Lung (tissue), 12 donors: Measurements from ENCODE around the gene CCDC137. TPM values are rescaled to one million over a fixed set of nuclear protein-coding genes. Genes with fewer than 3 reads are reported as not detected.

Experiments used
- ATAC-seq: fragments of 200-7000 bp; cut with Tn5 transposase; one replicate; pipeline ENCODE4 v1.9.1; 2020; ENCODE audit warnings: moderate number of reproducible peaks; ENCODE audit not compliant: insufficient read depth, low FRiP score
- DNase-seq, 3 donors: peaks; one replicate each; pipeline ENCODE4 v3.0.0-alpha.2; 2013 to 2017
- H3K27ac ChIP-seq, 2 donors: one replicate each; pipeline ENCODE4 v1.5.1; 2013; ENCODE audit warnings: mild to moderate bottlenecking in 2 of 2, moderate library complexity in 2 of 2, control low read depth in 1 of 2, inconsistent platforms in 1 of 2, low read depth in 1 of 2, low read length in 1 of 2
- H3K27me3 ChIP-seq, 3 donors: one replicate each; pipeline ENCODE4 v1.5.1; 2013; ENCODE audit warnings: low read length in 2 of 3; ENCODE audit not compliant: control insufficient read depth in 3 of 3, insufficient read depth in 3 of 3
- H3K36me3 ChIP-seq, 4 donors: one replicate each; pipeline ENCODE4 v1.5.1; 2013; ENCODE audit warnings: low read length in 4 of 4, mild to moderate bottlenecking in 1 of 4, moderate library complexity in 1 of 4; ENCODE audit not compliant: control insufficient read depth in 4 of 4, insufficient read depth in 4 of 4
- H3K4me1 ChIP-seq, 5 donors: one replicate each; pipeline ENCODE4 v1.5.1; 2013; ENCODE audit warnings: low read length in 5 of 5, mild to moderate bottlenecking in 2 of 5, moderate library complexity in 1 of 5; ENCODE audit not compliant: control insufficient read depth in 5 of 5, insufficient read depth in 5 of 5
- H3K4me3 ChIP-seq: one replicate; pipeline ENCODE4 v1.5.1; 2013; ENCODE audit warnings: mild to moderate bottlenecking, control low read depth, moderate library complexity
- H3K9ac ChIP-seq, 2 donors: one replicate each; pipeline ENCODE4 v1.5.1; 2013; ENCODE audit warnings: low read length in 2 of 2, control low read depth in 1 of 2; ENCODE audit not compliant: insufficient read depth in 1 of 2
- H3K9me3 ChIP-seq, 4 donors: one replicate each; pipeline ENCODE4 v1.5.1; 2013; ENCODE audit warnings: low read length in 3 of 4, mild to moderate bottlenecking in 1 of 4, moderate library complexity in 1 of 4; ENCODE audit not compliant: control insufficient read depth in 4 of 4, insufficient read depth in 3 of 4
- WGBS, 2 donors: extraction: QIAGEN DNeasy Blood & Tissue Kit; methylation state at CpG; one replicate each; pipeline ENCODE4 v1.1.7; 2013; 5-methylcytosine and 5-hydroxymethylcytosine counted together
- polyA plus RNA-seq, 2 donors: library from polyadenylated mRNA; stranded (reverse); fragments of 200-250 nt; gene quantifications; one replicate each; pipeline ENCODE4 v1.2.1, GENCODE V29; 2013
- total RNA-seq, 2 donors: library from RNA; depleted of rRNA in 1 of 2; stranded (reverse); fragments of >200 nt in 1 of 2; gene quantifications; one replicate each; pipeline ENCODE4 v1.2.1, GENCODE V29; 2014 to 2021
- TF ChIP-seq, protein P1 (sequence below): IDR thresholded peaks from 2 replicates; pipeline ENCODE4 v1.5.1; 2012; ENCODE audit warnings: mild to moderate bottlenecking; ENCODE audit errors: control extremely low read depth, extremely low read depth
- donor health status: control.
- donor health status: control.
- donor health status: Bipolar disorder and iron deficiency.
- donor health status: healthy.
- donor health status: DM: yes; HTN: yes; CAD: no.

Gene CCDC137
- total and polyA plus RNA-seq, 4 donors: 10.2 to 23.6 (median 16.7) TPM

DNA sequence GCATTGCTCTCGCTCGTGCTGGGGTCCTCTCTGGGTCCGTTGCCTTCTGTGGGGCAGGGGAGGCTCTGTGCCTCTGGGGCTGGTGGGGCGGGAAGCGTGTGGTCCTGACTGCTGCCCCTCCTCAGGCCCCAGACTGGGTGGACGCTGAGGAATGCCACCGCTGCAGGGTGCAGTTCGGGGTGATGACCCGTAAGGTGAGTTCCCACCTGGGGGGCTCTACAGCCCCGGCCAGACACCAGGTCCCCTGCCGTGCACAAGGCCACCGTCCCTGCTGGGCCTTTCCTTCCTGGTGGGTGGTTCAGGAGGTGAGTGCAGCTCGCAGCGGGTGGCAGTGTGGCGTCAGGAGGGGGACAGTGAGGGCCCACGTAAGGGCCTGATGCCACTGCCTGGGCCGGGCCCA lies 24.0 kb downstream of the CCDC137 start:
- H3K36me3 ChIP-seq: peaks cover 13 to 91% (median 27%) of the 10 kb centered on the region in 4 donors
- no peak for DNase-seq

DNA sequence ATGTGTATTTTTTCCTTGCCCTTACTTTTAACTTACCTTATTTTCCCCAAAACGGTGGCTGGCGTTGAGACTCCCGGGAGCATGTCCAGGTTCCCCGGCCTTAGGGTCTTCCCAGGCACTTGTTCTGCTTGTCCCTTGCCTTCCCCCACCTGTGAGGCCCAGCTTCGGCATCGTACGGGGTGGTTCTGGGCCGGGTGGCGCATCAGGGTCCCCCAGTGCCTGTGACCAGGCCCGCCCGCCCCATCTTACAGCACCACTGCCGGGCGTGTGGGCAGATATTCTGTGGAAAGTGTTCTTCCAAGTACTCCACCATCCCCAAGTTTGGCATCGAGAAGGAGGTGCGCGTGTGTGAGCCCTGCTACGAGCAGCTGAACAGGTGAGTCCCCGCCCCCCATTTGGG lies 24.7 kb downstream of the CCDC137 start:
- DNase-seq (no peak), ATAC-seq (no peak)
- Histone ChIP-seq H3K9me3 (no peaks in the 10 kb centered on the region), H3K4me1 (no peaks in the 10 kb centered on the region), H3K27ac (no peak overlapping the region), H3K36me3 (peaks cover 11 to 97% (median 31%) of the 10 kb centered on the region in 4 donors), H3K9ac (no peak overlapping the region), H3K4me3 (no peak overlapping the region), H3K27me3 (no peaks in the 10 kb centered on the region)
- TF ChIP-seq, protein P1, sequence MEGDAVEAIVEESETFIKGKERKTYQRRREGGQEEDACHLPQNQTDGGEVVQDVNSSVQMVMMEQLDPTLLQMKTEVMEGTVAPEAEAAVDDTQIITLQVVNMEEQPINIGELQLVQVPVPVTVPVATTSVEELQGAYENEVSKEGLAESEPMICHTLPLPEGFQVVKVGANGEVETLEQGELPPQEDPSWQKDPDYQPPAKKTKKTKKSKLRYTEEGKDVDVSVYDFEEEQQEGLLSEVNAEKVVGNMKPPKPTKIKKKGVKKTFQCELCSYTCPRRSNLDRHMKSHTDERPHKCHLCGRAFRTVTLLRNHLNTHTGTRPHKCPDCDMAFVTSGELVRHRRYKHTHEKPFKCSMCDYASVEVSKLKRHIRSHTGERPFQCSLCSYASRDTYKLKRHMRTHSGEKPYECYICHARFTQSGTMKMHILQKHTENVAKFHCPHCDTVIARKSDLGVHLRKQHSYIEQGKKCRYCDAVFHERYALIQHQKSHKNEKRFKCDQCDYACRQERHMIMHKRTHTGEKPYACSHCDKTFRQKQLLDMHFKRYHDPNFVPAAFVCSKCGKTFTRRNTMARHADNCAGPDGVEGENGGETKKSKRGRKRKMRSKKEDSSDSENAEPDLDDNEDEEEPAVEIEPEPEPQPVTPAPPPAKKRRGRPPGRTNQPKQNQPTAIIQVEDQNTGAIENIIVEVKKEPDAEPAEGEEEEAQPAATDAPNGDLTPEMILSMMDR: no peak
- 92 to 94% methylated on average over 18 of the region's 18 CpGs for WGBS, 2 donors

More for the DNA sequence above, 24.0 kb downstream of the CCDC137 start:
- Histone ChIP-seq H3K27ac (no peak overlapping the region), H3K9ac (no peak overlapping the region), H3K4me3 (no peak overlapping the region), H3K9me3 (no peaks in the 10 kb centered on the region), H3K27me3 (no peaks in the 10 kb centered on the region), H3K4me1 (peaks cover 0 to under 1% (median 0%) of the 10 kb centered on the region in 5 donors)
- TF ChIP-seq, protein P1: no peak
- whole genome bisulfite sequencing, 2 donors: 89 to 90% methylated on average over 17 of the region's 17 CpGs
- no peak for ATAC-seq

GRCh38 chr17:81691608-81692007 lies 25.1 kb downstream of the CCDC137 start:
- no peak for ATAC-seq
- H3K36me3 ChIP-seq: peaks cover 8 to 97% (median 32%) of the 10 kb centered on the region in 4 donors
- no peaks in the 10 kb centered on the region for H3K27me3 ChIP-seq
- H3K27ac ChIP-seq: no peak overlapping the region
- no peak for DNase-seq
- H3K4me3 ChIP-seq: no peak overlapping the region
- TF ChIP-seq, protein P1: no peak
- H3K9ac ChIP-seq: no peak overlapping the region
- no peaks in the 10 kb centered on the region for H3K9me3 ChIP-seq
- no peaks in the 10 kb centered on the region for H3K4me1 ChIP-seq
- 95 to 97% methylated on average over 20 of the region's 20 CpGs for WGBS, 2 donors
